Vagina (tissue), 2 donors: ENCODE results near the gene PALLD.

Experiments used
- CTCF ChIP-seq, 3 experiments: fragments of 450-650 bp in 2 of 3; fragments of 200-600 bp in 1 of 3; sonication (generic) in 1 of 3; IDR thresholded peaks; one replicate each; pipeline ENCODE4 v1.5.1; 2017 to 2019; ENCODE audit warnings: antibody characterized with exemption in 3 of 3, mild to moderate bottlenecking in 2 of 3, moderate library complexity in 2 of 3
- POLR2A ChIP-seq, 2 donors: fragments of 450-650 bp; IDR thresholded peaks; one replicate each; pipeline ENCODE4 v1.6.1; 2017; ENCODE audit warnings: antibody characterized with exemption in 2 of 2, mild to moderate bottlenecking in 2 of 2, moderate library complexity in 2 of 2
- POLR2AphosphoS5 ChIP-seq, 2 donors: sonication (generic); formaldehyde crosslinking; IDR thresholded peaks; one replicate each; pipeline ENCODE4 v1.9.0; 2017; ENCODE audit warnings: antibody characterized with exemption in 2 of 2, mild to moderate bottlenecking in 2 of 2, low read depth in 1 of 2; ENCODE audit not compliant: insufficient read depth in 1 of 2

GRCh38 chr4:168693750-168694490 lies 197.1 kb downstream of the PALLD start:
- TF ChIP-seq CTCF (IDR thresholded peaks at IDR 0.05) (no peak), POLR2AphosphoS5 (IDR thresholded peaks at IDR 0.05; ENCODE audit: insufficient read depth in 1 of 2, low read depth in 1 of 2) (no peak), POLR2A (IDR thresholded peaks at IDR 0.05) (no peak)
